Neural cell (in vitro differentiated cells): ENCODE data around the gene IQCH. TPM values are rescaled to one million over a fixed set of nuclear protein-coding genes. Genes with fewer than 3 reads are reported as not detected.

Experiments used
- H2AFZ ChIP-seq: fragments of 200-600, 300-800 bp; sonication (generic), shearing (Covaris generic); 2 replicates; pipeline ENCODE4 v1.6.0; 2014; ENCODE audit warnings: low read depth, mild to moderate bottlenecking, antibody characterized with exemption, low read length, moderate library complexity
- H3F3A ChIP-seq: fragments of 200-600 bp; shearing (Covaris generic); 2 replicates; pipeline ENCODE4 v1.6.1; 2016; ENCODE audit warnings: mild to moderate bottlenecking, moderate library complexity, mixed read lengths, antibody characterized with exemption, low read length; ENCODE audit not compliant: insufficient read depth, poor library complexity, severe bottlenecking
- H3K27ac ChIP-seq: fragments of 200-600, 300-800 bp; sonication (generic), shearing (Covaris generic); 2 replicates; pipeline ENCODE4 v1.5.1; 2014; ENCODE audit warnings: mild to moderate bottlenecking, low read length, moderate library complexity
- H3K27me3 ChIP-seq: fragments of 300-800, 200-600 bp; sonication (generic), shearing (Covaris generic); 2 replicates; pipeline ENCODE4 v1.6.0; 2014; ENCODE audit warnings: mild to moderate bottlenecking, low read depth, low read length, moderate library complexity; ENCODE audit not compliant: insufficient read depth
- H3K36me3 ChIP-seq: fragments of 300-800, 200-600 bp; sonication (generic), shearing (Covaris generic); 2 replicates; pipeline ENCODE4 v1.5.1; 2014; ENCODE audit warnings: mild to moderate bottlenecking, antibody characterized with exemption, low read length, moderate library complexity; ENCODE audit not compliant: insufficient read depth
- H3K4me2 ChIP-seq: fragments of 300-800, 200-600 bp; sonication (generic), shearing (Covaris generic); 2 replicates; pipeline ENCODE4 v1.6.0; 2014; ENCODE audit warnings: mild to moderate bottlenecking, low read length
- H3K4me3 ChIP-seq: fragments of 300-800, 200-600 bp; sonication (generic), shearing (Covaris generic); 2 replicates; pipeline ENCODE4 v1.5.1; 2014; ENCODE audit warnings: mild to moderate bottlenecking, low read length, moderate library complexity
- H3K79me2 ChIP-seq: fragments of 200-600 bp; shearing (Covaris generic); replicated peaks from 2 replicates; pipeline ENCODE4 v1.6.0; 2014; ENCODE audit warnings: mild to moderate bottlenecking, low read length, moderate library complexity; ENCODE audit not compliant: insufficient read depth
- H3K9ac ChIP-seq: fragments of 300-800, 200-600 bp; sonication (generic), shearing (Covaris generic); 2 replicates; pipeline ENCODE4 v1.6.1; 2016; ENCODE audit warnings: mild to moderate bottlenecking, low read length, mixed read lengths
- H3K9me2 ChIP-seq: fragments of 200-600 bp; shearing (Covaris generic); 2 replicates; pipeline ENCODE4 v1.6.1; 2016; ENCODE audit warnings: mild to moderate bottlenecking, low read length, mixed read lengths; ENCODE audit not compliant: insufficient read depth
- H3K9me3 ChIP-seq: fragments of 200-600, 300-800 bp; sonication (generic), shearing (Covaris generic); 2 replicates; pipeline ENCODE4 v1.6.1; 2016; ENCODE audit warnings: mild to moderate bottlenecking, mixed run types, low read length, moderate library complexity, mixed read lengths
- H4K20me1 ChIP-seq: fragments of 200-600 bp; shearing (Covaris generic); 2 replicates; pipeline ENCODE4 v1.6.1; 2016; ENCODE audit warnings: mild to moderate bottlenecking, mixed run types; ENCODE audit not compliant: insufficient read depth
- CTCF ChIP-seq: fragments of 450-650 bp; IDR thresholded peaks from 2 replicates; pipeline ENCODE4 v1.5.1; 2014; ENCODE audit warnings: antibody characterized with exemption, mild to moderate bottlenecking, moderate library complexity; ENCODE audit not compliant: poor library complexity, severe bottlenecking
- EP300 ChIP-seq: fragments of 450-650 bp; conservative IDR thresholded peaks from 2 replicates; pipeline ENCODE4 v1.6.1; 2014; ENCODE audit warnings: antibody characterized with exemption, mild to moderate bottlenecking, moderate library complexity; ENCODE audit not compliant: poor library complexity, severe bottlenecking
- EZH2 ChIP-seq: fragments of 200-600, 300-800 bp; shearing (Covaris generic), sonication (generic); IDR thresholded peaks from 2 replicates; pipeline ENCODE4 v1.6.1; 2014; ENCODE audit warnings: antibody characterized with exemption, low read length, borderline replicate concordance, mild to moderate bottlenecking; ENCODE audit not compliant: insufficient read depth, poor library complexity, severe bottlenecking
- MXI1 ChIP-seq: fragments of 450-650 bp; conservative IDR thresholded peaks from 2 replicates; pipeline ENCODE4 v1.6.1; 2014; ENCODE audit warnings: antibody characterized with exemption, mild to moderate bottlenecking; ENCODE audit not compliant: poor library complexity, severe bottlenecking
- POLR2AphosphoS5 ChIP-seq: IDR thresholded peaks from 2 replicates; pipeline ENCODE4 v1.6.1; 2012
- RAD21 ChIP-seq: fragments of 450-650 bp; conservative IDR thresholded peaks from 2 replicates; pipeline ENCODE4 v1.6.1; 2014; ENCODE audit warnings: antibody characterized with exemption, mild to moderate bottlenecking, moderate library complexity
- REST ChIP-seq: IDR thresholded peaks from 2 replicates; pipeline ENCODE4 v1.6.1; 2012; ENCODE audit warnings: borderline replicate concordance
- SMC3 ChIP-seq: fragments of 450-650 bp; conservative IDR thresholded peaks from 2 replicates; pipeline ENCODE4 v1.6.1; 2014; ENCODE audit warnings: antibody characterized with exemption, mild to moderate bottlenecking, moderate library complexity; ENCODE audit not compliant: poor library complexity
- TAF1 ChIP-seq: IDR thresholded peaks from 2 replicates; pipeline ENCODE4 v1.6.1; 2012; ENCODE audit warnings: low read depth
- polyA plus RNA-seq: library from polyadenylated mRNA; depleted of rRNA; stranded (reverse); fragments of >200 nt; gene quantifications from 2 replicates; pipeline ENCODE4 v1.2.3, GENCODE V29; 2014

Gene IQCH
- polyA plus RNA-seq, 1 donor from 2014 or later: 2.8 TPM

- Histone ChIP-seq H3F3A (no peaks in the 10 kb centered on the region), H3K36me3 (no peaks in the 10 kb centered on the region), H3K27me3 (no peaks in the 10 kb centered on the region), H3K4me3 (no peak overlapping the region), H3K27ac (no peak overlapping the region), H4K20me1 (no peaks in the 10 kb centered on the region), H3K79me2 (no peaks in the 10 kb centered on the region), H3K9me2 (no peaks in the 10 kb centered on the region), H3K4me2 (no peak overlapping the region), H3K9ac (no peak overlapping the region), H3K9me3 (no peaks in the 10 kb centered on the region), H2AFZ (no peak overlapping the region)
- TF ChIP-seq RAD21: no peak
- TF ChIP-seq MXI1: no peak
- no peak for TF ChIP-seq TAF1
- TF ChIP-seq SMC3: no peak
- TF ChIP-seq EP300: no peak
- no peak for TF ChIP-seq REST
- no peak for TF ChIP-seq EZH2
- TF ChIP-seq CTCF: no peak
- TF ChIP-seq POLR2AphosphoS5: no peak
Observed at GRCh38 chr15:67305506-67305905, 50.9 kb downstream of the IQCH start.

- H3K9ac ChIP-seq: no peak overlapping the region
- no peak overlapping the region for H3K4me3 ChIP-seq
- no peaks in the 10 kb centered on the region for H3K36me3 ChIP-seq
- no peaks in the 10 kb centered on the region for H3K9me3 ChIP-seq
- H3K9me2 ChIP-seq: no peaks in the 10 kb centered on the region
- H2AFZ ChIP-seq: no peak overlapping the region
- H3K27ac ChIP-seq: no peak overlapping the region
- no peaks in the 10 kb centered on the region for H3K79me2 ChIP-seq
- no peaks in the 10 kb centered on the region for H3F3A ChIP-seq
- TF ChIP-seq RAD21 (no peak), EZH2 (no peak), SMC3 (no peak), MXI1 (no peak), CTCF (no peak), EP300 (no peak), POLR2AphosphoS5 (no peak), TAF1 (no peak)
- no peaks in the 10 kb centered on the region for H4K20me1 ChIP-seq
- H3K4me2 ChIP-seq: no peak overlapping the region
- no peaks in the 10 kb centered on the region for H3K27me3 ChIP-seq
Observed at GRCh38 chr15:67307156-67307555, 52.6 kb downstream of the IQCH start.
